HepG2 (cell line): ENCODE data around the gene CTSW. TPM values are rescaled to one million over a fixed set of nuclear protein-coding genes. Genes with fewer than 3 reads are reported as not detected.

Experiments used
- FOXA1 ChIP-seq, 2 experiments: fragments of 450-650 bp in 1 of 2; sonication (generic) in 1 of 2; formaldehyde crosslinking in 1 of 2; IDR thresholded peaks; 2 replicates each; pipeline versions ENCODE4 v1.4.0 to v1.6.1; 2016 to 2020; ENCODE audit warnings: missing genetic modification reagents in 1 of 2
- FUBP1 ChIP-seq: sonication (generic); formaldehyde crosslinking; IDR thresholded peaks from 2 replicates; pipeline ENCODE4 v1.5.1; 2020; ENCODE audit warnings: missing genetic modification reagents, mild to moderate bottlenecking, borderline replicate concordance
- GMEB1 ChIP-seq: sonication (generic); formaldehyde crosslinking; IDR thresholded peaks from 2 replicates; pipeline ENCODE4 v1.5.1; 2020; ENCODE audit warnings: missing genetic modification reagents, mild to moderate bottlenecking, borderline replicate concordance
- HNF1A ChIP-seq, 2 experiments: sonication (generic) in 1 of 2; formaldehyde crosslinking in 1 of 2; IDR thresholded peaks; 2 replicates each; pipeline versions ENCODE4 v1.4.0 to v1.6.1; 2016 to 2020; ENCODE audit warnings: borderline replicate concordance in 1 of 2, low read depth in 1 of 2, mild to moderate bottlenecking in 1 of 2, missing genetic modification reagents in 1 of 2
- PCBP2 ChIP-seq: fragments of 200-400 bp; formaldehyde crosslinking; optimal IDR thresholded peaks from 2 replicates; pipeline ENCODE3; 2018; ENCODE audit warnings: low read length, low read depth; ENCODE audit not compliant: poor library complexity, severe bottlenecking
- PRDM10 ChIP-seq: sonication (generic); formaldehyde crosslinking; IDR thresholded peaks from 2 replicates; pipeline ENCODE4 v1.4.0; 2020; ENCODE audit warnings: low read depth, missing genetic modification reagents
- ZBTB46 ChIP-seq: sonication (generic); formaldehyde crosslinking; IDR thresholded peaks from 2 replicates; pipeline ENCODE4 v1.4.0; 2020; ENCODE audit warnings: mild to moderate bottlenecking, missing genetic modification reagents, borderline replicate concordance
- ZFP90 ChIP-seq: sonication (generic); formaldehyde crosslinking; IDR thresholded peaks from 2 replicates; pipeline ENCODE4 v1.8.0; 2022; ENCODE audit warnings: missing genetic modification reagents, mild to moderate bottlenecking, inconsistent platforms, borderline replicate concordance
- ZNF263 ChIP-seq: sonication (generic); formaldehyde crosslinking; IDR thresholded peaks from 2 replicates; pipeline ENCODE4 v1.4.0; 2020; ENCODE audit warnings: missing genetic modification reagents
- ZNF691 ChIP-seq: sonication (generic); formaldehyde crosslinking; IDR thresholded peaks from 2 replicates; pipeline ENCODE4 v1.4.0; 2020; ENCODE audit warnings: missing genetic modification reagents, low read depth, mild to moderate bottlenecking, borderline replicate concordance
- polyA plus RNA-seq, 8 experiments: library from polyadenylated mRNA; depleted of rRNA in 3 of 8; stranded (reverse) in 7 of 8; unstranded in 1 of 8; fragments of >200 nt; fragmentation: Illumina TruSeq in 4 of 8; extraction: Trizol in 4 of 8; gene quantifications; 2 replicates each; pipeline versions ENCODE4 v1.2.1 to v1.2.3, GENCODE V29; 2011 to 2016; ENCODE audit warnings: low read depth in 4 of 8, missing spikeins in 1 of 8, mixed read lengths in 1 of 8; ENCODE audit not compliant: insufficient read depth in 1 of 8
- total RNA-seq, 5 experiments: library from RNA; depleted of rRNA; stranded (reverse); fragments of >200 nt; fragmentation: Illumina TruSeq; extraction: Trizol; gene quantifications; 2 replicates each; pipeline ENCODE4 v1.2.3, GENCODE V29; 2016; ENCODE audit warnings: low read depth in 1 of 5

Gene CTSW
- total and polyA plus RNA-seq, 2 of the 13 experiments (the other 11 are each of a cell fraction or from before 2014, with no cell fraction given): 0.09 TPM; not detected in 1

- TF ChIP-seq HNF1A (IDR thresholded peaks at IDR 0.05; ENCODE audit: low read depth) (no peak), HNF1A (CRISPR knock-in tag; IDR thresholded peaks at IDR 0.05; ENCODE audit: borderline replicate concordance) (no peak), FUBP1 (CRISPR knock-in tag) (no peak), ZFP90 (CRISPR knock-in tag) (peak; percentile 43; the same call in 1 of the 2 replicates), PRDM10 (CRISPR knock-in tag) (peak; percentile 79; the same call in 1 of the 2 replicates), ZNF691 (no peak), ZBTB46 (CRISPR knock-in tag) (no peak), GMEB1 (CRISPR knock-in tag) (peak; percentile 60; the same call in 1 of the 2 replicates), FOXA1 (IDR thresholded peaks at IDR 0.05) (no peak), FOXA1 (CRISPR knock-in tag; IDR thresholded peaks at IDR 0.05) (no peak), ZNF263 (CRISPR knock-in tag) (no peak; the same call in 1 of the 2 replicates), PCBP2 (no peak)
These were observed 19.9 kb downstream of the CTSW start (continued) for GRCh38 chr11:65899356-65900124.
